SU-DHL-6 (cell line): ENCODE measurements around the gene ZIC2.

ENCODE experiments used
- EZH2phosphoT487 ChIP-seq: fragments of 200-600 bp; sonication (generic), shearing (Covaris generic); conservative IDR thresholded peaks from 2 replicates; pipeline ENCODE4 v1.6.1; 2018; ENCODE audit warnings: mild to moderate bottlenecking, antibody characterized with exemption, low read length, moderate library complexity, mixed read lengths
- TF ChIP-seq, protein P1 (sequence below): fragments of 200-600 bp; sonication (generic); IDR thresholded peaks from one replicate; pipeline ENCODE4 v1.5.1; 2017; ENCODE audit warnings: antibody characterized with exemption, mild to moderate bottlenecking, low read length, moderate library complexity; ENCODE audit not compliant: insufficient read depth, poor library complexity, severe bottlenecking

DNA sequence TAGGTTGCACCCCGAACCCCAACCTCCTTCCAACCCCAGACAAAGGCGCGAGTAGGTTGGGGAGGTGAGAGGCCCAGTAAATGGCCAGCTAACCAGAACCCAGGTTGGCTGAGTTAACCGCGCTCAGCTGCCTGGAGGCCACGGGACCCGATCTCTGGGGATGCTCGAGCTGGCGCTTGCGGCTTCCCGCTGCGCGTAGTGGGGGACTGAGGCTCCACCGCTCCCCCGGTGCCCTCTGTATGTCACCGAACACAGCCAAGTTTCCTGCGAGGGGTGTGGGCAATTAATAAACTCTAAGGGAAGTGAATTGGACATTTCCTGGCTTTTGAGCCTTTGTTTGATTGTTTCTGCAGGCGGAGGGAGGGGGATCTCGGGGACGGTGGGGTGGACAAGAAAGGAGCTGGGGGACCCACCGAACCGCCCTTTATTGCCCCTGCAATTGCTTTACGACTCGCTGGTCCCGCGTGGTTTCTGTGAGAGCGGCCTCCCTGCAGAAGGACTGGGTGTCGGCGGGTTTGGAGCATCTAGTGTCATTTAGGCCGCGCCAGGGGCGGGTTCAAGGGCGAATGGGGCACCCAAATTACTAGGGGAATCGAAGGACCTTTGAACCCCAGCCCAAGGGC is 6.5 kb upstream of the ZIC2 start:
- TF ChIP-seq, protein P1, sequence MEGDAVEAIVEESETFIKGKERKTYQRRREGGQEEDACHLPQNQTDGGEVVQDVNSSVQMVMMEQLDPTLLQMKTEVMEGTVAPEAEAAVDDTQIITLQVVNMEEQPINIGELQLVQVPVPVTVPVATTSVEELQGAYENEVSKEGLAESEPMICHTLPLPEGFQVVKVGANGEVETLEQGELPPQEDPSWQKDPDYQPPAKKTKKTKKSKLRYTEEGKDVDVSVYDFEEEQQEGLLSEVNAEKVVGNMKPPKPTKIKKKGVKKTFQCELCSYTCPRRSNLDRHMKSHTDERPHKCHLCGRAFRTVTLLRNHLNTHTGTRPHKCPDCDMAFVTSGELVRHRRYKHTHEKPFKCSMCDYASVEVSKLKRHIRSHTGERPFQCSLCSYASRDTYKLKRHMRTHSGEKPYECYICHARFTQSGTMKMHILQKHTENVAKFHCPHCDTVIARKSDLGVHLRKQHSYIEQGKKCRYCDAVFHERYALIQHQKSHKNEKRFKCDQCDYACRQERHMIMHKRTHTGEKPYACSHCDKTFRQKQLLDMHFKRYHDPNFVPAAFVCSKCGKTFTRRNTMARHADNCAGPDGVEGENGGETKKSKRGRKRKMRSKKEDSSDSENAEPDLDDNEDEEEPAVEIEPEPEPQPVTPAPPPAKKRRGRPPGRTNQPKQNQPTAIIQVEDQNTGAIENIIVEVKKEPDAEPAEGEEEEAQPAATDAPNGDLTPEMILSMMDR = no peak
- no peak for TF ChIP-seq EZH2phosphoT487
